ENCODE measurements around the gene GAS2L1.

The GAS2L1 gene

GRCh38 chr22:29306175-29306834 lies at the start of gene GAS2L1:
Gene GAS2L1 (plus strand): TSS chr22:29306650. CDS start chr22:29308106, 1,456 bp downstream.
- DNase-seq (ENCODE audit: low read depth in 2 of 2, low spot score in 1 of 2) = no peak

DNA sequence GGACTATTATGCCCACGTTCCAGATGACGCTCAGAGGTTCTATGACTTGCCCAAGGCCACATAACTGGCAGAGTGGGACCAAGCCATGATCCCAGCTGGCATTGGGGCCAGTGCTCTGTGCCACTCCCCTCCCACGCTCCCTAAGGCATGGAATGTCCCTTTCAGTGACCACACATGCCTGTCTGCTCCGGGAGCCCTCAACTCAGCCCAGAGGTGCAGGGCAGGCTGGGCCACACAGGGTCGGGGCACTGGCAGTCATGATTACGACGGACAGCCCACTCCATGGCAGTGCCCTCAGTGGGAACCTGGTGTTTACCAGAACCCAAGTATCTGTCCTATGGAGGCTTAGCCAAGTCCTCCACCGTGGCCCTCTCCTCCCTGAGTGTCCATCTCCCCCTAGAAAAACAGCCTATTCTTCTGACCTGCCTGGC lies 48.7 kb upstream of the GAS2L1 start:
- DNase-seq (ENCODE audit: low read depth in 2 of 2, low spot score in 1 of 2) = no peak

- no peak for DNase-seq (ENCODE audit: low read depth in 2 of 2, low spot score in 1 of 2)
These were observed 47.8 kb upstream of the GAS2L1 start for GRCh38 chr22:29258407-29259252.

- no peak for DNase-seq (ENCODE audit: low read depth in 2 of 2, low spot score in 1 of 2)
These were observed 47.1 kb upstream of the GAS2L1 start for GRCh38 chr22:29259253-29259899.

GRCh38 chr22:29260031-29260560 lies 46.4 kb upstream of the GAS2L1 start:
- no peak for DNase-seq (ENCODE audit: low read depth in 2 of 2, low spot score in 1 of 2)

DNA sequence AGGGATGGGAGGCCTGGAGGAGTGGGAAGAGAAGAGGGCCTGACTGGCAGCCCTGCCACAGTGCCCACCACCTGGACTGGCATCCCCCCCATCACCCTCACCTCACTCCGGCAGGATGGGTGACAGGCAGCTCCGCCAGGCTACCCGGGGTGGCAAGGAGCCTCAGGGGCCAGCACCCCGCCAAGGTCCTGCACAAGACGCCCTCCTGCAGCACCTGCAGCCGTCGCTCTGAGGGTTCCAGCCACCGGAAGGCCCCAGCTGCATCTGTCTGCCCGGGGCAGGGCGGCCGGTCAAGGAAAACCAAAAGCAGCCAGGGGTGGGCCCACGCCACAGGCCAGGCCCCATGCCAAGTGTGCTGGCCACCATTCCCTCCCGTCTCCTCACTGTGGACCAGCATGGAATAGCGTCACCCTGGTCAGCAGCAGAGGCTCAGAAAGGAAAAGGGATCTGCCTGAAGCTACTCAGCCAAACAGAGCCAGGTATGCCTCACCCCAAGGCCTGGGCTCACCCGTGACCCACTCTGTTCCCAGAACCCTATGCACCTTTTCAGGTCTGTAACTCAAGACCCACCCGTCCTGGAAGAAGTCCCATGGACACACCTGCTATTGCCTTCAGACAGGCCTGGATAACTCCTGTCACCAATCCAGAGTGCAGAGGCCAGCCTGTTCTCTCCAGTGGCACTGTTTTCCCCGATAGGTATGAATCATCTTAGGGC lies 45.7 kb upstream of the GAS2L1 start:
- no peak for DNase-seq (ENCODE audit: low read depth in 2 of 2, low spot score in 1 of 2)

- no peak for DNase-seq (ENCODE audit: low read depth in 2 of 2, low spot score in 1 of 2)
These were observed 42.6 kb upstream of the GAS2L1 start for GRCh38 chr22:29263791-29264276.

DNA sequence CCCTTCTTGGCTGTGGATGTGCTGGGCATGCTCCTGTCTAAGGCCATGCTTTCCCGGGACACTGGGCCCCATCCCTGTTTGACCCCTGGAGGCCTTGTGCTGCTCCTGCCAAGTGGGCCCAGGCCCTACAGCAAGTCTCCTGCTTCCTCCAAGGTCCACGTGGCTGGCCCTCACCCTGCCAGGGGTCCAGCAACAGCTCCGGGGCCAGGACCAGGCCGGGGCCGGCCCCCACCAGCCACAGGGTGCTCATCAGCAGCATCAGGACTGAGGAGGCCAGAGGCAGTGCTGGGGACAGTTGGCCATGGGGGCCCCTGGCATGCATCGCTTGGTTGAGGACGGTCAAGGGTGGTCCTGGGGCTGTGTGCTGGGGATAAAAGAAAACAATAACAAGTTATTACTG lies 41.1 kb upstream of the GAS2L1 start:
- no peak for DNase-seq (ENCODE audit: low read depth in 2 of 2, low spot score in 1 of 2)

GRCh38 chr22:29265929-29266328 lies 40.5 kb upstream of the GAS2L1 start:
- no peak for DNase-seq (ENCODE audit: low read depth in 2 of 2, low spot score in 1 of 2)

- DNase-seq (ENCODE audit: low read depth in 2 of 2, low spot score in 1 of 2) = no peak
These were observed 39.6 kb upstream of the GAS2L1 start for GRCh38 chr22:29266564-29267461.

DNA sequence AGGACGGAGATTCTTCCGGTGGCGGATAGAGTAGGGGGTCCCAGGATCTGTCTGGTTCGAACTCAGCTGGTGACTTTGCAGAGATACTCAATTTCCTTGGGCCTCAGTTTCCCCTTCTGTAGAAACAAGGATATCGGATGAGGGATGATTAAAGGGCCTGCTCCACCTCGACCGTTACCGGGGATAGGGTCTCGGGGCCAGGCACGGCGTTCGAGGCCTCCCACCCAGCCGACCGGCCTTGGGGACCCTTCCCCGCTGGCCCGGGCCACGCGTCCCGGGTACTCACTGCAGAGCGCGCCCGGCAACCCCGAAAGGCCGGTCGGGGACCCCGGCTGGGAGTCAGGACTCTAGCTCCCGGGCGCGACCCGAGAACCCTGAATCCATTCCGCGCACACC lies 39.0 kb upstream of the GAS2L1 start:
- no peak for DNase-seq (ENCODE audit: low read depth in 2 of 2, low spot score in 1 of 2)

- peak; percentile 94 for DNase-seq (ENCODE audit: low read depth in 2 of 2, low spot score in 1 of 2)
These were observed 38.5 kb upstream of the GAS2L1 start, which contains the start of the genes EWSR1 and RHBDD3 for GRCh38 chr22:29267858-29268510. Gene EWSR1 (plus strand): TSS chr22:29268268. CDS start chr22:29268337, 69 bp downstream. Gene RHBDD3 (minus strand): TSS chr22:29267981. CDS start chr22:29265626, 2,355 bp downstream.

DNA sequence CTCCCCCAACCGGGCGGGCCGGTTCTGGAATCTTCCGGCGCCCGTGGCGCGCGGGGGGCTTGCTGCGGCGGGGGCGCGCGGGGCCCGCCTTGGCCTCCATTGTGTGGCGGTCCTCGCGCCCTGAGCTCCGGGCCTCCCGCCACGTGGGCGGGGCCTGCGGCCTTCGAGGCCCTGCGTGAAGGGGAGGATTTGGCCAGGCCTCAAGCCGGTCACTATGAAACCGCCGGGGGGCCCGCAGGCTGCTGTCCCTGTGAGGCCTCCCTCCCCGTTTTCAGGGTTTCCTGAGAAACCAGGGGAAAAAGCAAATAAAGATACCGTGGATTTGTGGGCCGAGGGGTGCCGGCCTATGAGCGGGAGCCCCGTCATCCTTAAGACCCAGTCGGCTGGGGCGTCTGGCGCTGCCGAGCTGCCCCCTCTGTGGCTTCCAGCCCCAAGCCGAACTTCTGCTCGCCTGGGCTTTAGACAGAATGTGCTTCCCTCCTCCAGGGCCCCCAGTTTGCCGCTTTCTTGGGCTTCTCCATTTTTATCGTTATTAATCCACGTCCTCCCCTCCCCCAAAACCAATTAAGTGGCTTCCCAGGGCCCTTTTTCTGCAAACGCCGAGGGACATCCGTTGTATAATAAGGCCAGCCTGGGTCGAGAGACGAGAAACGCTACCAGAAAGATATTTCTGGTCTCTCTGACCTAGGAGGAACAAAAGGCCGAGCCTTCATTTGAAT lies 37.8 kb upstream of the GAS2L1 start:
- DNase-seq (ENCODE audit: low read depth in 2 of 2, low spot score in 1 of 2) = peak in 1 of 2 donors; percentile 18

GRCh38 chr22:29269230-29269604 lies 37.2 kb upstream of the GAS2L1 start:
- no peak for DNase-seq (ENCODE audit: low read depth in 2 of 2, low spot score in 1 of 2)

DNA sequence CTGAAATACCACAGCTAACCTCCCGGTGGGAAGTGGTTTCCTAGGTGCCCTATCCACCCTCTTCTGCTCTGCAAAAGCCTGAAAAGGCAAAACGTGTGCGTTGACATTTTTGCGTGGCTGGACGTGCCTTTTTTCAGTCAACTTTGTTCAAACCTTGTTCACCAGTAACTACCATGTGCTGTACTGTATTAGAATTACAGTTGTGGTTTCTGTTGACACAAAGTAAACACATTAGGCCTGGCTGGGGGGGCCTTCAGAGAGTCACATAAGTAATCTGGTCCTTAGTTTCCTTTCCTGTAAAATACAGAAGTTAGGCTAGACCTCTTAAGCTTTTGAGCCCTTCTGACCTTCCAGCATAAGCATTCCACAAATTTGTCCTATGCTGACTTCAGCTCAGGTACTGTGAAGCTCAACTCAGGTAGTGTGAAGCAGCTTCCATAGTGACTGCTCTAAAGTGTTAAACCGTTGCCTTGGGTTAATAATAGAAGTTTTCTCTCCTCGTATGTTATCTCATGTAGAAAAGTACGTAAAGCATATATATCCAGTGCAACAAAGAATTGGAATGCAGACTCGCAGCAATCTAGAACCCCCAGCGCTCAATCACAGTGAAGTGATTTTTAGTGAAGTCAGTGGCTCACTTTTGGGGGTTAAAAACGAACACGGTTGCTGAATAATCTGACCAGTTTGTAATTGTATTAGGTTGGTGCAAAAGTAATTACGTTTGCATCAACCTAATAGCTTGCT lies 36.5 kb upstream of the GAS2L1 start:
- no peak for DNase-seq (ENCODE audit: low read depth in 2 of 2, low spot score in 1 of 2)

- DNase-seq (ENCODE audit: low read depth in 2 of 2, low spot score in 1 of 2) = no peak
These were observed 35.8 kb upstream of the GAS2L1 start for GRCh38 chr22:29270475-29271271.

DNA sequence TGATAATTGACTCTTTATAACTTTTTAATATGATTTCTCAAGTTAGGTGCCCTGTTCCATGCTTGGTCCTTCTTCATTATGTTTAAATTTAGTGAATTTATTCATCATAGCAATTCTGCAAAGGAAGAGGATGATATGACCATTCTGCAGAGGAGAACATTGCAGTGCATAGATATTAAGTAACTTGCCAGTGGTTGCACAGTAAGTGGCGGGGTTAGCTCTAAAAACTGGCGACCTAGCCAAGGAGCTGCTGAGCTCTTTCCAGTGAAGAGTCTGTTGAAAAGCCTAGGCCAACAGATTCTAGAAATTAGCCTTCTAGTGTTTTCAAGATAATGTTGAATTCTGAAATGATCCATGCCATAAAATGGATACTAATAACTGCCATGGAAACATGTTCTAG lies 33.8 kb upstream of the GAS2L1 start:
- DNase-seq (ENCODE audit: low read depth in 2 of 2, low spot score in 1 of 2) = no peak
